Measurements from ENCODE around the gene CREG2. TPM values are rescaled to one million over a fixed set of nuclear protein-coding genes. Genes with fewer than 3 reads are reported as not detected.
A peak's percentile ranks its signal among the peaks of the same experiment; 100 is the strongest.

CREG2 gene
- total RNA-seq, 1 donor from 2014 or later: 0.26 TPM

DNA sequence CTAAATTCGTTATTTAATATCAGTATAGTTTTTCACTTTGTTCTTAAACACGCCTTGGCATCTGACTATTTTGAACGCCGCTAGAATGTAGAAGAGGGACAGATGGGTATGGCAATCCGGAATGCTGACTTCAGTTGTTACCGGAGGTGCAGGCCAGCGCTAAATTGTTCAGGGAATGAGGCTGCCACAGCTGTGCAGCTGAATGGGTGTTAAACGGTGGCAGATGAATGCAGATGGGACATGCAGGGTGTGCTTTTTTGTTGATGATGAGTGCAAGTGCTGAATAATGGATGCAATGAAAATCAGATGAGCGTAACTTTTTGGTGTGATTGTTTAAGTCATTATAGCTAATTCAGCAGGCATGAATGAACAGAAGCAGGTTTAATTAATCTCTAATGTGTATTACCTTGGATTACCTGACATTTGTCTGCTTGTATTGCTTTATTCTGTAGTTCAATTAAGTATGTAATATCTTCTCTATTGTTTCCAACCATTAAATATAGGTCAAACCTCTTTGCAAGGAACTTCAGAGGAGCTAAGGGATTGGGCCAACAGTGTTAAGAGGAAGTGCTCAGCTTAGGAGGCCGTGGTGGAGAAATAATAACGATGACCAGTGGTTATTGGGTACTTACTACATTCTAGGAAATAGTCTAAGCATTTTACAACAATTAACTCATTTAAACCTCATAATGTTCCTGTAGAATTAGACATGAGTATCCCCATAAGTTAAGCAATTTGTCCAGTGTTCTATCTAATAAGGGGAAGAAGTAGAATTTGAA is 11.9 kb upstream of the CREG2 start:
- DNase-seq (ENCODE audit: low read depth) (no peak), FAIRE-seq (no peak)
- Histone ChIP-seq H3K27me3 (ENCODE audit: control insufficient read depth, insufficient read depth, low read length) (no peaks in the 10 kb centered on the region), H3K36me3 (ENCODE audit: control insufficient read depth, insufficient read depth, low read length) (no peaks in the 10 kb centered on the region), H3K4me3 (ENCODE audit: low read depth, low read length) (no peak overlapping the region)
- TF ChIP-seq CTCF (IDR thresholded peaks at IDR 0.05; ENCODE audit: insufficient read depth, low read length, severe bottlenecking): no peak

GRCh38 chr2:101398116-101398821 is 11.0 kb upstream of the CREG2 start:
- TF ChIP-seq CTCF (IDR thresholded peaks at IDR 0.05; ENCODE audit: insufficient read depth, low read length, severe bottlenecking): no peak
- DNase-seq (ENCODE audit: low read depth): no peak
- no peaks in the 10 kb centered on the region for H3K27me3 ChIP-seq (ENCODE audit: control insufficient read depth, insufficient read depth, low read length)

GRCh38 chr2:101396316-101396717 is 9.0 kb upstream of the CREG2 start:
- FAIRE-seq (no peak), DNase-seq (ENCODE audit: low read depth) (peak; percentile 100)
- Histone ChIP-seq H3K27me3 (ENCODE audit: control insufficient read depth, insufficient read depth, low read length) (no peaks in the 10 kb centered on the region), H3K36me3 (ENCODE audit: control insufficient read depth, insufficient read depth, low read length) (no peaks in the 10 kb centered on the region), H3K4me3 (ENCODE audit: low read depth, low read length) (no peak overlapping the region)
- no peak for TF ChIP-seq CTCF (IDR thresholded peaks at IDR 0.05; ENCODE audit: insufficient read depth, low read length, severe bottlenecking)

More at GRCh38 chr2:101398116-101398821, 11.0 kb upstream of the CREG2 start:
- Histone ChIP-seq H3K4me3 (ENCODE audit: low read depth, low read length) (no peak overlapping the region), H3K36me3 (ENCODE audit: control insufficient read depth, insufficient read depth, low read length) (no peaks in the 10 kb centered on the region)
- no peak for FAIRE-seq

DNA sequence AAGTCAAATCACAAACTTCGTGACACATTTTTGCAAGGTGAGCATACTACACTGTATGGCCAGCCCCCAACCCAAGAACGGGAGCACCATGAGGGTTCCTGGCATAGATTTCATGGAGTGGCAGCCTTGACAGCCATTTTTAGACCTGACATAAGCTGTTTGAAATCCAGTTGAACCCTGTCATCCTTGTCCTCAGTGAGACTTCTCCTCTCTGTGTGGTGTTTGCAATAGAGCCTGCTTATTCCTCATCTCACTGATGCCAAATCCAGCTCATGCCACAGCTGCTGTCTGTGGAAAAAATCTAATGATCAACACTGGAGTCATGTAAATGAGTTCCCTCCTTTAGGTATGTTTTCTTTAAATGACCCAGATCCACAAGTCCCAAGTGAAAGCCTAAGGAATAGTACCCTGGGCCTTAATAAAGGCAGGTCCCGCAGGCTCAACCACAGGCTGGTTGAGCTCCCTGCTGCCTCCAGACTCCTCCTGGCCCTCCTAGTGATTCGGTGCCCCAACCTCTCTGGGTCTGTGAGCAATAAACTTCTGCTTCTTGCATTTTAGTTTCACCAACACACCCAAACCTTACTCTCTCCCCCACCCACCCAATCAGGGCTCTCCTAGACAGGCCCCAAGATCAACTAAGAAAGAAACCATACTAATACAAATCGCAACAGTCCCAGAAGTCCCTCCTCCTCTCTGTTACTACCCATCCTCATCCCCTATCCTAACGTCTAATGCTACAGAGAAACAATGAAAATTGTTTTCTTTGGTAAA is 8.4 kb upstream of the CREG2 start:
- no peak overlapping the region for H3K4me3 ChIP-seq (ENCODE audit: low read depth, low read length)
- DNase-seq (ENCODE audit: low read depth): no peak
- TF ChIP-seq CTCF (IDR thresholded peaks at IDR 0.05; ENCODE audit: insufficient read depth, low read length, severe bottlenecking): no peak
- H3K27me3 ChIP-seq (ENCODE audit: control insufficient read depth, insufficient read depth, low read length): no peaks in the 10 kb centered on the region
- no peaks in the 10 kb centered on the region for H3K36me3 ChIP-seq (ENCODE audit: control insufficient read depth, insufficient read depth, low read length)
- no peak for FAIRE-seq

GRCh38 chr2:101388232-101388631 is 929 bp upstream of the CREG2 start:
- FAIRE-seq: no peak
- DNase-seq (ENCODE audit: low read depth): peak; percentile 92
- H3K27me3 ChIP-seq (ENCODE audit: control insufficient read depth, insufficient read depth, low read length): no peaks in the 10 kb centered on the region
- H3K36me3 ChIP-seq (ENCODE audit: control insufficient read depth, insufficient read depth, low read length): no peaks in the 10 kb centered on the region
- TF ChIP-seq CTCF (IDR thresholded peaks at IDR 0.05; ENCODE audit: insufficient read depth, low read length, severe bottlenecking): no peak
- no peak overlapping the region for H3K4me3 ChIP-seq (ENCODE audit: low read depth, low read length)

Data from bronchial epithelial cell (primary cell).